HUES64 (cell line): ENCODE data around the gene PTBP3.
"Not testable (repeated sequence)": the region's sequence is repeated elsewhere in the genome, so short reads cannot be mapped to it uniquely, and the experiment has no call there.

Source experiments
- H3K27ac ChIP-seq: 2 replicates; pipeline ENCODE4 v1.7.0; 2013; ENCODE audit warnings: low read depth, low read length, inconsistent platforms
- H3K27me3 ChIP-seq: 2 replicates; pipeline ENCODE4 v1.6.1; 2013; ENCODE audit warnings: mild to moderate bottlenecking, low read length; ENCODE audit not compliant: insufficient read depth
- H3K36me3 ChIP-seq: 2 replicates; pipeline ENCODE4 v1.6.1; 2013; ENCODE audit warnings: mild to moderate bottlenecking, low read length; ENCODE audit not compliant: insufficient read depth
- H3K4me1 ChIP-seq: 2 replicates; pipeline ENCODE4 v1.6.1; 2013; ENCODE audit warnings: mild to moderate bottlenecking, low read length, moderate library complexity; ENCODE audit not compliant: insufficient read depth
- H3K4me3 ChIP-seq: 2 replicates; pipeline ENCODE4 v1.5.1; 2013; ENCODE audit warnings: mild to moderate bottlenecking, low read length, moderate library complexity
- H3K9ac ChIP-seq: 2 replicates; pipeline ENCODE4 v1.6.1; 2013; ENCODE audit warnings: mild to moderate bottlenecking, low read depth, low read length
- H3K9me3 ChIP-seq: 2 replicates; pipeline ENCODE4 v1.6.1; 2013; ENCODE audit warnings: low read depth, low read length; ENCODE audit not compliant: insufficient read depth
- WGBS: fragments of 150-250, 120-280 bp; methylation state at CpG from one replicate; pipeline ENCODE4 v1.1.7; 2013; ENCODE audit warnings: missing lambda C conversion rate; 5-methylcytosine and 5-hydroxymethylcytosine counted together

Gene PTBP3

DNA sequence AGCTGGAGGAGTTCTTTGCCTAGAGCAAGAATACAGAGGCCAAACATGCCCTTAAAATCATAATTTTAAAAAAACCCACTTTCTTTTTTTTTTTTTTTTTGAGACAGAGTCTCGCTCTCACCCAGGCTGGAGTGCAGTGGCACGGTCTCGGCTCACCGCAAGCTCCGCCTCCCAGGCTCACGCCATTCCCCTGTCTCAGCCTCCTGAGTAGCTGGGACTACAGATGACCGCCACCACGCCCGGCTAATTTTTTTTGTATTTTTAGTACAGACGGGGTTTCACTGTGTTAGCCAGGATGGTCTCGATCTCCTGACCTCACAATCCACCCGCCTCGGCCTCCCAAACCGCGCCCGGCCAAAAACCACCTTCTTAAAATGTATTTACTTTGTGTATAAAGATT is 66.3 kb downstream of the PTBP3 start:
- H3K27ac ChIP-seq, result not testable (repeated sequence)
- WGBS, result 89% methylated on average over 11 of the region's 16 CpGs

DNA sequence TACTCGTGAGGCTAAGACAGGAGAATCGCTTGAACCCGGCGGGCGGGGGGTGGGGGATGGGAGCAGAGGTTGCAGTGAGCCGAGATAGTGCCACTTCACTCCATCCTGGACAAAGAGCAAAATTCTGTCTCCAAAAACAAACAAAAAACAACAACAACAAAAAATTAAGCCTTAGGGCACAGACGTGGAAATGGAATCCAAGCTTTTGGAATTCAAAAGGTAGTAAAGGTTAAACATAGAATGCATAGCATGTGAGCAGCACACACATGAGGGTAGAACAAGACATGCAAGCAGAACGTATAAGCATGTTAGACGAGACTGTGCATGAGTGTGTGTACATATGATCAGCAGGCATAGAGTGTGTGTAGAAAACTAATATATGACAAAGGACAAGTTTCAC is 68.0 kb downstream of the PTBP3 start:
- H3K9me3 ChIP-seq, result no peaks in the 10 kb centered on the region
- WGBS, result 91% methylated on average over 9 of the region's 9 CpGs
- no peak overlapping the region for H3K27ac ChIP-seq
- H3K36me3 ChIP-seq, result peaks cover 27% of the 10 kb centered on the region
- no peak overlapping the region for H3K9ac ChIP-seq
- no peaks in the 10 kb centered on the region for H3K27me3 ChIP-seq
- no peak overlapping the region for H3K4me3 ChIP-seq
- no peaks in the 10 kb centered on the region for H3K4me1 ChIP-seq

More for the DNA sequence above, 66.3 kb downstream of the PTBP3 start:
- H3K36me3 ChIP-seq, result peaks cover 31% of the 10 kb centered on the region
- not testable (repeated sequence) for H3K9ac ChIP-seq, H3K4me3 ChIP-seq, H3K27me3 ChIP-seq, H3K4me1 ChIP-seq, H3K9me3 ChIP-seq

DNA sequence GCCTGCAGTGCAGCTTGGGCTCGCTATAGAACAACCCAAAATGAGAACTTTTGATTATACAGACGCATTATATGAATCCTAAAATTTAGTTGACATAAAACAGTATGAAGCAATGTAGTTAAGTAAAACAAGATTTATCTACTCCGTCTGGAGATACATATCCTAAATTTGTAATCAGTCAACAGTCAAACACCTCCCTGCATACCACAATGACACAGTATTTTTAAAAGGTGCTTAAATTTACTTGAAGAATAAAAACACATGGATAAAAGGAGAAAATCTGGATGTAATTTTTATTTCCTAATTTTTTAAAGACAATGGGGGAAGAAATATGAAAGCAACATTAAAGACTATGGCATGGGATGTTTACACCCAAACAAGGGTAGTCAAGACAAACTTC is 70.8 kb downstream of the PTBP3 start:
- Histone ChIP-seq H3K9ac (no peak overlapping the region), H3K4me3 (no peak overlapping the region), H3K9me3 (no peaks in the 10 kb centered on the region), H3K4me1 (no peaks in the 10 kb centered on the region), H3K27me3 (no peaks in the 10 kb centered on the region), H3K36me3 (peaks cover 23% of the 10 kb centered on the region; the same call in 1 of the 2 replicates), H3K27ac (no peak overlapping the region)
- 95% methylated on average over 2 of the region's 3 CpGs for WGBS

DNA sequence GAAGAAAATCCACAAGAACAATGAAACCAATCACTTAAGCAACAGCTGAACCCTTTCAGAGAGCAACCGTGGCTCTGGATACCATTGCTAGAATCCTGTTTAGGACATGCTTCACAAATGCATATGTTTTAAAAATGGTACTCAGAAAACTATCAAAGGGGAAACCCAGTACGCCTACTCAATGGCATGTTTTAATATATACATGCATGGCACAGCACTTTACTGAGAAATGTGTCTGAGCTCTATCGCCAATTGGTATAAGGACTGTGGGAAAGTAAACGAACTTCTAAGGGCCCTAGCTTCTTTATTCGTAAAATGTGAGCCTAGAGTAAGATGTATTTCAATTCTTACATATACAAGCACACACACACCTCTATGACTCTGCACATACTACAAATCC is 72.3 kb downstream of the PTBP3 start:
- Histone ChIP-seq H3K27me3 (no peaks in the 10 kb centered on the region), H3K9me3 (no peaks in the 10 kb centered on the region), H3K4me3 (no peak overlapping the region), H3K9ac (no peak overlapping the region), H3K4me1 (no peaks in the 10 kb centered on the region), H3K27ac (no peak overlapping the region), H3K36me3 (peaks cover 15% of the 10 kb centered on the region; the same call in 1 of the 2 replicates)
- 98% methylated on average over 4 of the region's 5 CpGs for whole genome bisulfite sequencing

DNA sequence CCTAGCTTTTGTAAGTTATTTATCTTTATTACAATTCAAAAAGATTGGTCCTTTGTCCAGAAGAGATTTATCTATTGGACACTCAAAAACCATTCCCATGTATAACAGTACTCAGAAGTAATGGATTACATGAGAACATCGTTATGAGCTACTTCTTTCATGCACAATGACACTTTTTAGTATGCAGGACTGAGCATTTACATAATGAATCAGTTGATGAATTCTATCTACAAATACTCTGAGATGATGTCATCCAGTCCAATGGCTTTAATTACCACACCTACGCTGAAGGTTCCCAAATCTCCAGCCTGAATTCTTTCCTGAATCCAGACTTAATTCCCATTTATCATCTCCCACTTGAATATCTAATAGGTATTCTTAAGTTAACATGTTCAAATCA is 75.3 kb downstream of the PTBP3 start:
- Histone ChIP-seq H3K4me3 (no peak overlapping the region), H3K27me3 (no peaks in the 10 kb centered on the region), H3K4me1 (no peaks in the 10 kb centered on the region), H3K9me3 (no peaks in the 10 kb centered on the region), H3K9ac (no peak overlapping the region), H3K36me3 (peaks cover 14% of the 10 kb centered on the region; the same call in 1 of the 2 replicates), H3K27ac (no peak overlapping the region)
- WGBS, result 98% methylated on average over 2 of the region's 2 CpGs

DNA sequence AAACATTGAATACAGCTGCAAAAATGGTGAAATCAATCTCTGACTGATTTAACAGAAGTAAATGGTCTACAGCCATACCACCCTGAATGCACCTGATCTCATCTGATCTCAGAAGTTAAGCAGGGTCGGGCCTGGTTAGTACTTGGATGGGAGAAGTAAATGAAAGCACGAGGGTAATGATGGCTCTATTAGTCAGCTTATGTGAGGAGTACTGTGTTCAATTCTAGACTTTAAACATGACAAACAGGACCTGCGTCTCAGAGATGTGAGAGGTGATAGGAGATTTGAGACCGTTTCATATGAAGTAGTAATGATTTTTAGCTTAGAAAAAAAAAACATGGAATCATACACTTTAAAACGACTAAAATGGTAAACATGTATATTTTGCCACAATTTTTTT is 81.2 kb downstream of the PTBP3 start:
- Histone ChIP-seq H3K4me1 (no peaks in the 10 kb centered on the region), H3K9me3 (no peaks in the 10 kb centered on the region), H3K36me3 (peaks cover 51% of the 10 kb centered on the region), H3K27ac (no peak overlapping the region), H3K9ac (no peak overlapping the region), H3K27me3 (no peaks in the 10 kb centered on the region), H3K4me3 (no peak overlapping the region)
- WGBS, result 87% methylated on average over 4 of the region's 5 CpGs

DNA sequence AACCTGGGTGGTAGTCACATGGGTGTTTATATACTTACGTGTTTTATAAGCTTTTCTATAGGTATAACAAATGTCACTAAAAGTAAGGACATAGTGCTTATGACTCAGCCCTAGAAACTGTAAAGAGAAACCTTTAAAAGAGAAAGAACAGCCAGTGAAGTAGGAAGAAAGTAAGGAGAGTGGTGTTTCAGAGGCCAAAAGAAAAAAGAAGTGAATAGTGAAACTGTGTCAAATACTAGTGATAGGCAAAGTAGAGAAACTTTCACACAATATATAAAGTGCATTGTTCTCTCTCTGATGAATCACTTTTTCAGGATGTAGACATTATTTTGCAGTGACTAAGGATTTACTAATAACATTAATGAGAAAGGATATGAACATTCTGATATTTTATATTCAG is 84.1 kb downstream of the PTBP3 start:
- Histone ChIP-seq H3K4me3 (no peak overlapping the region), H3K9ac (no peak overlapping the region), H3K27me3 (no peaks in the 10 kb centered on the region), H3K36me3 (peaks cover 57% of the 10 kb centered on the region), H3K9me3 (no peaks in the 10 kb centered on the region), H3K4me1 (no peaks in the 10 kb centered on the region), H3K27ac (no peak overlapping the region)
- WGBS, result no CpG with 5 or more reads among the region's 1 CpG

DNA sequence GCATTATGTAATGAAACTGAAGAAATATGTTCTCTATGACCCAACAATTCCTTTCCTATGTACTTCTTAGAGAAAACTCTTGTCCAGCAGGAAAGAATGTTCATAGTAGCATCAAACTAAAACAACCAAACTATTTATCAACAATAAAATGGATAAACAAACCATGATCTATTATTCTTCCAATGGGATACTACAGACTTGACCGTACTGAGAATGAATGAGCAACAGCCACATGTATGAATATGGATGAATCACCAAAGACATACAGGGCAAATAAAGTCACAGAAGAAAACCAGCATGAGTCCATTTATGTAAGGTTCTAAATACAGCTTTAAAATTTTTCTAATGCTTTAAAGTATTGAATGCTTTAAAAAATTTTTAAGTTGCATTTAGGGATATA is 84.7 kb downstream of the PTBP3 start:
- WGBS, result 100% methylated on average over 1 of the region's 1 CpG
- Histone ChIP-seq H3K4me3 (no peak overlapping the region), H3K9me3 (no peaks in the 10 kb centered on the region), H3K4me1 (no peaks in the 10 kb centered on the region), H3K36me3 (peaks cover 57% of the 10 kb centered on the region), H3K27me3 (no peaks in the 10 kb centered on the region), H3K27ac (no peak overlapping the region), H3K9ac (no peak overlapping the region)

DNA sequence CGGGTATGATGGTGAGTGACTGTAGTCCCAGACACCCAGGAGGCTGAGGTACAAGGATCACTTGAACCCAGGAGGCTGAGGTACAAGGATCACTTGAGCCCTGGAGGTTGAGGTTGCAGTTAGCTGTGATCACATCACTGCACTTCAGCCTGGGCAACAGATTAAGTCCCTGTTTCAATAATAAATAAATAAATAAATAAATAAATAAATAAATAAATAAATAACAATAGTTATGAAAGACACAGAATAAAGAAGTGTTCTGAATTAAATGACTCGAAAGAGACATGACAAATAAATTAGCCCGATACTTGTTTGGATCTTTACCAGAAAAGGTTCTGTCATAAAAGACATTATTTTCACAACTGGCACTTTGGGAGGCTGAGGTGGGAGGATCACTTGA is 86.3 kb downstream of the PTBP3 start:
- Histone ChIP-seq H3K27ac (no peak overlapping the region), H3K36me3 (peaks cover 51% of the 10 kb centered on the region), H3K27me3 (no peaks in the 10 kb centered on the region), H3K4me3 (no peak overlapping the region), H3K4me1 (no peaks in the 10 kb centered on the region), H3K9me3 (no peaks in the 10 kb centered on the region), H3K9ac (no peak overlapping the region)
- 98% methylated on average over 3 of the region's 3 CpGs for WGBS

DNA sequence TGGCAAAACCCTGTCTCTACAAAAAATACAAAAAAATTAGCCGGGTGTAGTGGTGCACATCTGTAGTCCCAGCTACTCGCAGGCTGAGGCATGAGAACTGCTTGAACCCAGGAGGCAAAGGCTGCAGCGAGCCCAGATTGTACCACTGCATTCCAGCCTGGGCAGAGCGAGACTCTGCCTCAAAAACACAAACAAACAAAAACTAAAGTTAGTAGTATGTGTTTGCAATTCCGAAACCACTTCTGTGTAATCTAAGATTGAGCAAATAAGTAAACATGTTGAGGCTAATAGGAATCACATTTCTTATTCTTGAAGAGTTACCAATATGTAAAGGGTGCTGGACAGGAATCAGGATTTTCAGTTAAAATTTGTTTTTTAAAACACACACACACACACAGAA is 88.3 kb downstream of the PTBP3 start:
- 93% methylated on average over 5 of the region's 5 CpGs for WGBS
- Histone ChIP-seq H3K9me3 (no peaks in the 10 kb centered on the region), H3K4me3 (no peak overlapping the region), H3K9ac (no peak overlapping the region), H3K27me3 (no peaks in the 10 kb centered on the region), H3K27ac (no peak overlapping the region), H3K4me1 (no peaks in the 10 kb centered on the region), H3K36me3 (peaks cover 33% of the 10 kb centered on the region)

DNA sequence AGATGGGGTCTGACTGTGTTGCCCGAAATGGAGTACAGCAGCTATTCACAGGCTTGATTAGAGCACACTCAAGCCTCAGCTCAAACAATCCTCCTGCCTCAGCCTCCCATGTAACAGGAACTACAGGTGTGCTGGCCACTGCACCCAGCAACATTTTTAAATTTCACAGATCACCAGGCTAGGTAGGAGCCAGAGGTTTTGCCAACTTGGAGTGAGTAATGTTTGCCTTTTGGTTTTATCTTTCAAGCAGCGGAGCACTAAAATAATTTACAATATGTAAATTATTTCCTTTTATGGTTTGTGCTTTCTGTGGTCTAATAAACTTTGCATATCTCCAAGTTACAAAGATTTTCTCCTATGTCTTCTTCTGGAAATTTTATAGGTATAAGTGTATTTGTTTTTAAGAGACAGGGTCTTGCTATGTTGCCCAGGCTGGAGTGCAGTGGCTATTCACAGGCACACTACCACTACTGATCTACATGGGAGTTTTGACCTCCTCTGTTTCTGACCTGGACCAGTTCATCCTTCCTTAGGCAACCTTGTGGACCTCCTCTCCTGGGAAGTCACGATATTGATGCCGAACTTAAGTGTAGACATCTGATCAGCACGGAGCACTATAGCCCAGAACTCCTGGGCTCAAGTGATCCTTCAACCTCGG is 91.1 kb downstream of the PTBP3 start:
- no peak overlapping the region for H3K27ac ChIP-seq
- H3K9ac ChIP-seq, result no peak overlapping the region
- no peaks in the 10 kb centered on the region for H3K9me3 ChIP-seq
- WGBS, result 95% methylated on average over 6 of the region's 6 CpGs
- H3K36me3 ChIP-seq, result peaks cover 15% of the 10 kb centered on the region; the same call in 1 of the 2 replicates
- H3K27me3 ChIP-seq, result no peaks in the 10 kb centered on the region
- H3K4me1 ChIP-seq, result no peaks in the 10 kb centered on the region
- no peak overlapping the region for H3K4me3 ChIP-seq

DNA sequence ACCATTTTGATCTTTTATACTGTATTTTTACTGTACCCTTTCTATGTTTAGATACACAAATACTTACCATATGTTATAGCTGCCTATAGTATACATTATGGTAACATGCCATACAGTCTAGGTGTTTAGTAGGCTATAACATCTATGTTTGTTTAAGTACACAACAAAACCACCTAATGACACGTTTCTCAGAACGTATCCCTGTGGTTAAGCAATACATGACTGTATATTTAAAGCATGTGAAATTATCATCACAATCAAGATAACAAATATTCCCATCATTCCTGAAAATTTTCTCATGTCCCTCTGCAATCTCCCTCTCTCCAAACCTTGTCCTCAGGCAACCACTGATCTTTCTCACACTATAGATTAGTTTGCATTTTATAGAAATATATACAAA is 91.9 kb downstream of the PTBP3 start:
- Histone ChIP-seq H3K9ac (no peak overlapping the region), H3K27me3 (no peaks in the 10 kb centered on the region), H3K4me3 (no peak overlapping the region), H3K9me3 (no peaks in the 10 kb centered on the region), H3K27ac (no peak overlapping the region), H3K36me3 (peaks cover 10% of the 10 kb centered on the region; the same call in 1 of the 2 replicates), H3K4me1 (no peaks in the 10 kb centered on the region)
- 90% methylated on average over 2 of the region's 2 CpGs for WGBS
